HepG2 (cell line): ENCODE measurements around the gene LAP3. TPM values are rescaled to one million over a fixed set of nuclear protein-coding genes. Genes with fewer than 3 reads are reported as not detected.

Source experiments
- ARID2 ChIP-seq: sonication (generic); formaldehyde crosslinking; IDR thresholded peaks from 2 replicates; pipeline ENCODE4 v1.8.1; 2022; ENCODE audit warnings: mild to moderate bottlenecking, missing genetic modification reagents, borderline replicate concordance
- BORCS8-MEF2B ChIP-seq: sonication (generic); formaldehyde crosslinking; IDR thresholded peaks from 2 replicates; pipeline ENCODE4 v1.8.0; 2022; ENCODE audit warnings: mild to moderate bottlenecking, missing genetic modification reagents
- HOXA7 ChIP-seq: sonication (generic); formaldehyde crosslinking; IDR thresholded peaks from 2 replicates; pipeline ENCODE4 v1.8.1; 2022; ENCODE audit warnings: mild to moderate bottlenecking, missing genetic modification reagents, moderate library complexity
- MAFF ChIP-seq: IDR thresholded peaks from 2 replicates; pipeline ENCODE4 v1.6.1; 2011; ENCODE audit warnings: low read depth, low read length, improper control_type of control experiment
- SNAPC2 ChIP-seq: sonication (generic); formaldehyde crosslinking; IDR thresholded peaks from 2 replicates; pipeline ENCODE4 v1.8.1; 2022; ENCODE audit warnings: mild to moderate bottlenecking, missing genetic modification reagents
- SNRNP70 ChIP-seq: fragments of 200-400 bp; formaldehyde crosslinking; IDR thresholded peaks from 2 replicates; pipeline ENCODE4 v1.6.1; 2017; ENCODE audit warnings: mild to moderate bottlenecking, low read depth, low read length, moderate library complexity
- SP1 ChIP-seq, 2 experiments: fragments of 450-650 bp in 1 of 2; sonication (generic) in 1 of 2; formaldehyde crosslinking in 1 of 2; IDR thresholded peaks; 2 replicates each; pipeline versions ENCODE4 v1.4.0 to v1.6.1; 2016 to 2020; ENCODE audit warnings: missing genetic modification reagents in 1 of 2
- ZNF10 ChIP-seq: sonication (generic); formaldehyde crosslinking; IDR thresholded peaks from 2 replicates; pipeline ENCODE4 v1.4.0; 2020; ENCODE audit warnings: mild to moderate bottlenecking, low read depth, missing genetic modification reagents, borderline replicate concordance
- ZNF34 ChIP-seq: sonication (generic); formaldehyde crosslinking; IDR thresholded peaks from 2 replicates; pipeline ENCODE4 v1.4.0; 2020; ENCODE audit warnings: mild to moderate bottlenecking, missing genetic modification reagents, borderline replicate concordance
- ZNF350 ChIP-seq: sonication (generic); formaldehyde crosslinking; IDR thresholded peaks from 2 replicates; pipeline ENCODE4 v1.4.0; 2020; ENCODE audit warnings: mild to moderate bottlenecking, low read depth, missing genetic modification reagents, borderline replicate concordance
- ZNF382 ChIP-seq: sonication (generic); formaldehyde crosslinking; IDR thresholded peaks from 2 replicates; pipeline ENCODE4 v1.5.0; 2020; ENCODE audit warnings: missing genetic modification reagents, mild to moderate bottlenecking, borderline replicate concordance
- ZNF550 ChIP-seq: sonication (generic); formaldehyde crosslinking; IDR thresholded peaks from 2 replicates; pipeline ENCODE4 v1.4.0; 2020; ENCODE audit warnings: mild to moderate bottlenecking, missing genetic modification reagents, borderline replicate concordance
- ZNF616 ChIP-seq: sonication (generic); formaldehyde crosslinking; IDR thresholded peaks from 2 replicates; pipeline ENCODE4 v1.5.0; 2020; ENCODE audit warnings: low read depth, mild to moderate bottlenecking, missing genetic modification reagents
- ZNF629 ChIP-seq: sonication (generic); formaldehyde crosslinking; conservative IDR thresholded peaks from 2 replicates; pipeline ENCODE4 v1.5.0; 2020; ENCODE audit warnings: missing genetic modification reagents
- ZNF678 ChIP-seq: sonication (generic); formaldehyde crosslinking; IDR thresholded peaks from 2 replicates; pipeline ENCODE4 v1.4.0; 2020; ENCODE audit warnings: mild to moderate bottlenecking, missing genetic modification reagents
- ZSCAN25 ChIP-seq: sonication (generic); formaldehyde crosslinking; IDR thresholded peaks from 2 replicates; pipeline ENCODE4 v1.8.0; 2022; ENCODE audit warnings: mild to moderate bottlenecking, missing genetic modification reagents
- polyA plus RNA-seq, 8 experiments: library from polyadenylated mRNA; depleted of rRNA in 3 of 8; stranded (reverse) in 7 of 8; unstranded in 1 of 8; fragments of >200 nt; fragmentation: Illumina TruSeq in 4 of 8; extraction: Trizol in 4 of 8; gene quantifications; 2 replicates each; pipeline versions ENCODE4 v1.2.1 to v1.2.3, GENCODE V29; 2011 to 2016; ENCODE audit warnings: low read depth in 4 of 8, missing spikeins in 1 of 8, mixed read lengths in 1 of 8; ENCODE audit not compliant: insufficient read depth in 1 of 8
- total RNA-seq, 5 experiments: library from RNA; depleted of rRNA; stranded (reverse); fragments of >200 nt; fragmentation: Illumina TruSeq; extraction: Trizol; gene quantifications; 2 replicates each; pipeline ENCODE4 v1.2.3, GENCODE V29; 2016; ENCODE audit warnings: low read depth in 1 of 5
- TF ChIP-seq, protein P1 (sequence below): sonication (generic); formaldehyde crosslinking; IDR thresholded peaks from 2 replicates; pipeline ENCODE4 v1.9.0; 2022; ENCODE audit warnings: low read depth, missing genetic modification reagents
- TF ChIP-seq, protein P2 (sequence below): sonication (generic); formaldehyde crosslinking; IDR thresholded peaks from 2 replicates; pipeline ENCODE4 v1.4.0; 2020; ENCODE audit warnings: missing genetic modification reagents; ENCODE audit errors: not compliant biosample characterization
- TF ChIP-seq, protein P3 (sequence below): sonication (generic); formaldehyde crosslinking; IDR thresholded peaks from 2 replicates; pipeline ENCODE4 v1.4.0; 2020; ENCODE audit warnings: mild to moderate bottlenecking, missing genetic modification reagents
- TF ChIP-seq, protein P4 (sequence below): sonication (generic); formaldehyde crosslinking; IDR thresholded peaks from 2 replicates; pipeline ENCODE4 v1.5.1; 2020; ENCODE audit warnings: missing genetic modification reagents, mild to moderate bottlenecking, borderline replicate concordance
- TF ChIP-seq, protein P5 (sequence below): sonication (generic); formaldehyde crosslinking; IDR thresholded peaks from 2 replicates; pipeline ENCODE4 v1.4.0; 2020; ENCODE audit warnings: mild to moderate bottlenecking, low read depth, missing genetic modification reagents

LAP3 gene
- total and polyA plus RNA-seq, 2 of the 13 experiments (the other 11 are each of a cell fraction or from before 2014, with no cell fraction given): 106 to 125 TPM

DNA sequence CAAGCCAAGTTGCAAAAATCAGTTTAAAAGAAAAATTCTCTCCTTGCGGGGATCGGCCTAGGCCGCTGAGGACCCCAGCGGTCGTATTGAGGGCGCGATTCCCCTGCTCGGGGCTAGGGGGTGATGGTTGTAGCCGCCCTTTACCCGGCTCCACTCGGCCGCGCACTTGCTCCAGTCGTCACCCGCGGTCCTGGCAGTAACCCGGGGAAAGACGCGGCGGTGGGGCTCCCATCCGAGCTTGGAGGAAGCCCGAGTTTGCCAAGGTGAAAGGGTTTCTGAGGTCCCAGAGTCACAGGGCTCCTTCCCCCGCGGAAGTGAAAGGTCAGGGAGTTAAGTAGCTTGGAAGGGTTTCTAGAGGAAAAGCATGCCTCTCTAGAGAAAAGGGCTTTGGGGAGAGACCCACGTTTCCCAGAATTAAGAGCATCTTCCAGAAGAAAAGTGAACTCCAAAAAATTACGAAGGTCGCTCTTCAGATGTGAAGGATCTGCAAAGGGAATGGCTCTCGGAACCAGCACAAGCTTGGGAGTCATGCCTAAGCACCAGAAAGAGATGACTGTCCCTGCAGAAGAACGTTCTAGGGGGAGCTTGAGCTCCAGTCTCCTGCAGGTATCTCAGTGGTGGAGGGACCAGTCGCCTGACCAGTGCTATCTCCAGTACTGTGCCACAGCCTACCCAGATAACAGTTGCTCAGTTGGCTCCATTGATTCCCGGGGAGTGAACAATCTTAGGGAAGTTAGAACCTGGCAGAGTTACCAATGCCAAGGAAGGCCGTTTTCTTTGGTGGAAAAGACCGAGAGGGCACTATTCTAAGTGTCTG lies 875 bp downstream of the LAP3 start (continued):
- TF ChIP-seq, protein P1, sequence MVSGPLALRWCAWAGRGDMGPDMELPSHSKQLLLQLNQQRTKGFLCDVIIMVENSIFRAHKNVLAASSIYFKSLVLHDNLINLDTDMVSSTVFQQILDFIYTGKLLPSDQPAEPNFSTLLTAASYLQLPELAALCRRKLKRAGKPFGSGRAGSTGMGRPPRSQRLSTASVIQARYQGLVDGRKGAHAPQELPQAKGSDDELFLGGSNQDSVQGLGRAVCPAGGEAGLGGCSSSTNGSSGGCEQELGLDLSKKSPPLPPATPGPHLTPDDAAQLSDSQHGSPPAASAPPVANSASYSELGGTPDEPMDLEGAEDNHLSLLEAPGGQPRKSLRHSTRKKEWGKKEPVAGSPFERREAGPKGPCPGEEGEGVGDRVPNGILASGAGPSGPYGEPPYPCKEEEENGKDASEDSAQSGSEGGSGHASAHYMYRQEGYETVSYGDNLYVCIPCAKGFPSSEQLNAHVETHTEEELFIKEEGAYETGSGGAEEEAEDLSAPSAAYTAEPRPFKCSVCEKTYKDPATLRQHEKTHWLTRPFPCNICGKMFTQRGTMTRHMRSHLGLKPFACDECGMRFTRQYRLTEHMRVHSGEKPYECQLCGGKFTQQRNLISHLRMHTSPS: no peak
- TF ChIP-seq BORCS8-MEF2B (CRISPR knock-in tag): no peak
- TF ChIP-seq ZNF350: no peak
- TF ChIP-seq, protein P2, sequence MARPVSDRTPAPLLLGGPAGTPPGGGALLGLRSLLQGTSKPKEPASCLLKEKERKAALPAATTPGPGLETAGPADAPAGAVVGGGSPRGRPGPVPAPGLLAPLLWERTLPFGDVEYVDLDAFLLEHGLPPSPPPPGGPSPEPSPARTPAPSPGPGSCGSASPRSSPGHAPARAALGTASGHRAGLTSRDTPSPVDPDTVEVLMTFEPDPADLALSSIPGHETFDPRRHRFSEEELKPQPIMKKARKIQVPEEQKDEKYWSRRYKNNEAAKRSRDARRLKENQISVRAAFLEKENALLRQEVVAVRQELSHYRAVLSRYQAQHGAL (CRISPR knock-in tag): no peak
- TF ChIP-seq HOXA7 (CRISPR knock-in tag): no peak
- TF ChIP-seq, protein P3, sequence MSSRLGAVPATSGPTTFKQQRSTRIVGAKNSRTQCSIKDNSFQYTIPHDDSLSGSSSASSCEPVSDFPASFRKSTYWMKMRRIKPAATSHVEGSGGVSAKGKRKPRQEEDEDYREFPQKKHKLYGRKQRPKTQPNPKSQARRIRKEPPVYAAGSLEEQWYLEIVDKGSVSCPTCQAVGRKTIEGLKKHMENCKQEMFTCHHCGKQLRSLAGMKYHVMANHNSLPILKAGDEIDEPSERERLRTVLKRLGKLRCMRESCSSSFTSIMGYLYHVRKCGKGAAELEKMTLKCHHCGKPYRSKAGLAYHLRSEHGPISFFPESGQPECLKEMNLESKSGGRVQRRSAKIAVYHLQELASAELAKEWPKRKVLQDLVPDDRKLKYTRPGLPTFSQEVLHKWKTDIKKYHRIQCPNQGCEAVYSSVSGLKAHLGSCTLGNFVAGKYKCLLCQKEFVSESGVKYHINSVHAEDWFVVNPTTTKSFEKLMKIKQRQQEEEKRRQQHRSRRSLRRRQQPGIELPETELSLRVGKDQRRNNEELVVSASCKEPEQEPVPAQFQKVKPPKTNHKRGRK: no peak
- TF ChIP-seq ARID2 (CRISPR knock-in tag): 0 out of 2 replicates have a peak, but pooled peaks have one; percentile 86
- TF ChIP-seq ZNF678 (CRISPR knock-in tag): no peak
- no peak for TF ChIP-seq MAFF
- peak; percentile 64; the same call in 1 of the 2 replicates for TF ChIP-seq SNAPC2 (CRISPR knock-in tag)
- no peak for TF ChIP-seq ZNF616 (CRISPR knock-in tag)
- TF ChIP-seq ZSCAN25: no peak
- TF ChIP-seq ZNF34 (CRISPR knock-in tag): no peak
- TF ChIP-seq, protein P4, sequence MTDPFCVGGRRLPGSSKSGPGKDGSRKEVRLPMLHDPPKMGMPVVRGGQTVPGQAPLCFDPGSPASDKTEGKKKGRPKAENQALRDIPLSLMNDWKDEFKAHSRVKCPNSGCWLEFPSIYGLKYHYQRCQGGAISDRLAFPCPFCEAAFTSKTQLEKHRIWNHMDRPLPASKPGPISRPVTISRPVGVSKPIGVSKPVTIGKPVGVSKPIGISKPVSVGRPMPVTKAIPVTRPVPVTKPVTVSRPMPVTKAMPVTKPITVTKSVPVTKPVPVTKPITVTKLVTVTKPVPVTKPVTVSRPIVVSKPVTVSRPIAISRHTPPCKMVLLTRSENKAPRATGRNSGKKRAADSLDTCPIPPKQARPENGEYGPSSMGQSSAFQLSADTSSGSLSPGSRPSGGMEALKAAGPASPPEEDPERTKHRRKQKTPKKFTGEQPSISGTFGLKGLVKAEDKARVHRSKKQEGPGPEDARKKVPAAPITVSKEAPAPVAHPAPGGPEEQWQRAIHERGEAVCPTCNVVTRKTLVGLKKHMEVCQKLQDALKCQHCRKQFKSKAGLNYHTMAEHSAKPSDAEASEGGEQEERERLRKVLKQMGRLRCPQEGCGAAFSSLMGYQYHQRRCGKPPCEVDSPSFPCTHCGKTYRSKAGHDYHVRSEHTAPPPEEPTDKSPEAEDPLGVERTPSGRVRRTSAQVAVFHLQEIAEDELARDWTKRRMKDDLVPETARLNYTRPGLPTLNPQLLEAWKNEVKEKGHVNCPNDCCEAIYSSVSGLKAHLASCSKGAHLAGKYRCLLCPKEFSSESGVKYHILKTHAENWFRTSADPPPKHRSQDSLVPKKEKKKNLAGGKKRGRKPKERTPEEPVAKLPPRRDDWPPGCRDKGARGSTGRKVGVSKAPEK (CRISPR knock-in tag): no peak
- no peak for TF ChIP-seq ZNF382
- TF ChIP-seq SNRNP70: no peak
- no peak for TF ChIP-seq ZNF629 (CRISPR knock-in tag)
- no peak for TF ChIP-seq ZNF10 (CRISPR knock-in tag)
- no peak for TF ChIP-seq SP1 (IDR thresholded peaks at IDR 0.05)
- no peak for TF ChIP-seq SP1 (CRISPR knock-in tag; IDR thresholded peaks at IDR 0.05)
- no peak for TF ChIP-seq ZNF550
- TF ChIP-seq, protein P5, sequence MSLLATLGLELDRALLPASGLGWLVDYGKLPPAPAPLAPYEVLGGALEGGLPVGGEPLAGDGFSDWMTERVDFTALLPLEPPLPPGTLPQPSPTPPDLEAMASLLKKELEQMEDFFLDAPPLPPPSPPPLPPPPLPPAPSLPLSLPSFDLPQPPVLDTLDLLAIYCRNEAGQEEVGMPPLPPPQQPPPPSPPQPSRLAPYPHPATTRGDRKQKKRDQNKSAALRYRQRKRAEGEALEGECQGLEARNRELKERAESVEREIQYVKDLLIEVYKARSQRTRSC: no peak
